Measurements from ENCODE around the gene CEP57.

The CEP57 gene

DNA sequence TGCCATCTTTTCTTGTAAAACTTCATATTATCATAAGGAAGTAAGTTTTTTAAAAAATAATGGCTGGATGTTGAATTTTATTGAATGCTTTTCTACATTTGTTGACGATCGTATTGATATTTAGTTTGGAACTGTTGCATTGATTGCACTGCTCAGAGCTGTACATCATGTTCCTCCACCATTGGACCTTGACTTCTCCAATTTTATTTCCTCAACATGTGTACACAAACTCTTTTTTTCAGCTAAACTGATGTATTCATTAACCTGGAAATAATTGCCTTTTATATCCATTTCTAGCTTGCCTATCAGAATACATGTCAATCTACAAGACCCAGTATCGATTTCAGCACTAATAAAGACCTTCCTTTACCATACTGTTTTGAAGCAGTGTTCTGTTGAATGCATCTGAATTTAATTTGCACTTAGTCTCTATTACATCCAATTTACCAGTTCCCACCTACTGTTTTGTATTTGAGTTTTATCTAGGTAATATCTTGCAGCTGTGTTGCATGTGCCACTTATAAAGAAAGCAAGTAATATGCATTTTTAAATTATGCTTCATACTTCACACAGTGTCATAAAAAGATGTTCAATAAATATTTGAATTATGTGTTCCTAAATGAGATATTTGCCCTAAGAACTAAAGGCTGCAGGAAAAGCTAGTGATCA lies 5.5 kb downstream of the CEP57 start:
- peaks cover 29% of the 10 kb centered on the region for H4K20me1 ChIP-seq (ENCODE audit: insufficient read depth, low read length)
- no peak overlapping the region for H3K9ac ChIP-seq (ENCODE audit: low read length)
- H3K36me3 ChIP-seq (replicated peaks; ENCODE audit: low read depth, low read length): peaks cover 6% of the 10 kb centered on the region
- H3K27ac ChIP-seq (ENCODE audit: low read length): no peak overlapping the region
- H3K79me2 ChIP-seq (ENCODE audit: low read length): peaks cover 60% of the 10 kb centered on the region
- H3K9me3 ChIP-seq (ENCODE audit: insufficient read depth, low read length): no peaks in the 10 kb centered on the region
- H3K4me3 ChIP-seq (ENCODE audit: low read length): no peak overlapping the region
- H3K4me1 ChIP-seq (ENCODE audit: low read length): peaks cover 9% of the 10 kb centered on the region
- TF ChIP-seq CTCF (IDR thresholded peaks at IDR 0.05; ENCODE audit: low read depth, low read length): no peak
- no peak for TF ChIP-seq EZH2phosphoT487 (IDR thresholded peaks at IDR 0.05; ENCODE audit: low read depth)
- no peaks in the 10 kb centered on the region for H3K27me3 ChIP-seq (ENCODE audit: low read depth, low read length)
- H3K4me2 ChIP-seq (ENCODE audit: low read length): no peak overlapping the region
- H2AFZ ChIP-seq (ENCODE audit: low read depth, low read length): no peak overlapping the region

DNA sequence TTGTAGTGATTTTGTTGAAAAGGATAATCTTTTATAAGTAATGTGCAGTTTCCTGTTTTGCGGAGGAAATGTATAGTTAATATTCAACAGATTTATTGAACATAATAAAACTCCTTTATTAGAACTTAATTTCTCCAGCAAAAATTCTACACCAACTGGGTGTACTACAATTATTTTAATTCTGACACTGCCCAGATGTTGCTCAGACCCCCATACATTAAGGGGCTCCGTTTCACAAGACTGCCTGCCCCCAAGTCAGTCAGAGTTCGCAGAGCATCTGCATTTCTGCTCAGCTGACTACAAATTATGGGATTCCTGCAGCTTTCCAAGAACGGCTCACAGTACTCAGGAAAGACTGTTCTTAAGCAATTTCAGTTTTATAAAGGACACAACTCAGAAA lies 6.2 kb downstream of the CEP57 start:
- H3K79me2 ChIP-seq (ENCODE audit: low read length): peaks cover 53% of the 10 kb centered on the region
- TF ChIP-seq CTCF (IDR thresholded peaks at IDR 0.05; ENCODE audit: low read depth, low read length) (no peak), EZH2phosphoT487 (IDR thresholded peaks at IDR 0.05; ENCODE audit: low read depth) (no peak)
- H3K27me3 ChIP-seq (ENCODE audit: low read depth, low read length): no peaks in the 10 kb centered on the region
- H3K4me2 ChIP-seq (ENCODE audit: low read length): no peak overlapping the region
- no peaks in the 10 kb centered on the region for H3K9me3 ChIP-seq (ENCODE audit: insufficient read depth, low read length)
- peaks cover 28% of the 10 kb centered on the region for H4K20me1 ChIP-seq (ENCODE audit: insufficient read depth, low read length)
- no peak overlapping the region for H3K27ac ChIP-seq (ENCODE audit: low read length)
- H3K4me3 ChIP-seq (ENCODE audit: low read length): no peak overlapping the region
- peaks cover 11% of the 10 kb centered on the region for H3K36me3 ChIP-seq (replicated peaks; ENCODE audit: low read depth, low read length)
- H3K9ac ChIP-seq (ENCODE audit: low read length): no peak overlapping the region
- H2AFZ ChIP-seq (ENCODE audit: low read depth, low read length): no peak overlapping the region
- H3K4me1 ChIP-seq (ENCODE audit: low read length): peaks cover 7% of the 10 kb centered on the region

DNA sequence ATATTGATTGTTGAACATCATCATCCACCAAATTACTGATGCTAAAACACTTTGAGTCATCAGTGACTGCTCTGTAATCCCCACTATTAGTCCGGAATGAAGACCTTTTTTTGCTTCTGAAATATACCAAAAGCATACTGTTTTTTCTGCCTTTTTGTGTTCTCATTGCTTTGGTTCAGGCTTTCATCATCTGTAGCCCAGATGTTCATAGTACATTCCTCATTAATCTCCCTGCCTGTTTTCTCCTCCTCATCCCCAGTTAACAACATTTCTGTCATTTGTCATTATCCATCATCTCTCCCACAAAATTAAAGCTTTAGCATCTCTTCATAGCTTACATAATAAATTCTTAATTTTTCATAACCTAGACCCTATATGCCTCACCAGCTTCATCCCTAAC lies 9.2 kb downstream of the CEP57 start:
- Histone ChIP-seq H3K4me1 (ENCODE audit: low read length) (no peaks in the 10 kb centered on the region), H3K4me2 (ENCODE audit: low read length) (no peak overlapping the region), H4K20me1 (ENCODE audit: insufficient read depth, low read length) (peaks cover 5% of the 10 kb centered on the region; the same call in 1 of the 2 replicates), H3K36me3 (replicated peaks; ENCODE audit: low read depth, low read length) (peaks cover 18% of the 10 kb centered on the region), H3K9me3 (ENCODE audit: insufficient read depth, low read length) (no peaks in the 10 kb centered on the region), H3K79me2 (ENCODE audit: low read length) (peaks cover 24% of the 10 kb centered on the region), H3K4me3 (ENCODE audit: low read length) (no peak overlapping the region), H2AFZ (ENCODE audit: low read depth, low read length) (no peak overlapping the region), H3K9ac (ENCODE audit: low read length) (no peak overlapping the region), H3K27ac (ENCODE audit: low read length) (no peak overlapping the region), H3K27me3 (ENCODE audit: low read depth, low read length) (no peaks in the 10 kb centered on the region)
- no peak for TF ChIP-seq EZH2phosphoT487 (IDR thresholded peaks at IDR 0.05; ENCODE audit: low read depth)
- no peak for TF ChIP-seq CTCF (IDR thresholded peaks at IDR 0.05; ENCODE audit: low read depth, low read length)

DNA sequence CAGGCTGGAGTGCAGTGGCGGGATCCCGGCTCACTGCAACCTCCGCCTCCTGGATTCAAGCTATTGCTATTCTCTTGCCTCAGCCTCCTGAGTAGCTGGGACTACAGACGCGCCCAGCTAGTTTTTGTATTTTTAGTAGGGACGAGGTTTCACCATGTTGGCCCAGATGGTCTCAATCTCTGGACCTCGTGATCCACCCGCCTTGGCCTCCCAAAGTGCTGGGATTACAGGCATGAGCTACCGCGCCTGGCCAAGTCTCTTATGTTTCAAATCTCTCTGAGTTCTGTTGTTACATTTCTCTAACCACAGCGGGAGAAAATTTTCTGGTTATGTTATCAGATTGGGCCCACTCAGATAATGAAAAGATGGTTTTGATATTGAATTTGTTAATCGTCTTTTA lies 10.1 kb downstream of the CEP57 start:
- Histone ChIP-seq H3K36me3 (replicated peaks; ENCODE audit: low read depth, low read length) (peaks cover 20% of the 10 kb centered on the region), H3K79me2 (ENCODE audit: low read length) (peaks cover 16% of the 10 kb centered on the region), H3K4me2 (ENCODE audit: low read length) (no peak overlapping the region), H3K27me3 (ENCODE audit: low read depth, low read length) (no peaks in the 10 kb centered on the region), H3K27ac (ENCODE audit: low read length) (no peak overlapping the region), H3K4me1 (ENCODE audit: low read length) (no peaks in the 10 kb centered on the region), H2AFZ (ENCODE audit: low read depth, low read length) (no peak overlapping the region), H3K4me3 (ENCODE audit: low read length) (no peak overlapping the region), H4K20me1 (ENCODE audit: insufficient read depth, low read length) (no peaks in the 10 kb centered on the region), H3K9ac (ENCODE audit: low read length) (no peak overlapping the region), H3K9me3 (ENCODE audit: insufficient read depth, low read length) (no peaks in the 10 kb centered on the region)
- TF ChIP-seq EZH2phosphoT487 (IDR thresholded peaks at IDR 0.05; ENCODE audit: low read depth) (no peak), CTCF (IDR thresholded peaks at IDR 0.05; ENCODE audit: low read depth, low read length) (no peak)

Measured in OCI-LY3 (cell line).